ENCODE results near the gene CMTM4.

CMTM4 gene

GRCh38 chr16:66652661-66653360, 43.7 kb downstream of the CMTM4 start:
- TF ChIP-seq CTCF (IDR thresholded peaks at IDR 0.05; ENCODE audit: insufficient read depth, missing control alignments) = no peak
- DNase-seq (ENCODE audit: insufficient read length, low spot score) (no peak), FAIRE-seq (no peak)

- FAIRE-seq = no peak
- no peak for DNase-seq (ENCODE audit: insufficient read length, low spot score)
- TF ChIP-seq CTCF (IDR thresholded peaks at IDR 0.05; ENCODE audit: insufficient read depth, missing control alignments) = no peak
These were observed 44.6 kb downstream of the CMTM4 start for GRCh38 chr16:66651965-66652364.

GRCh38 chr16:66651474-66651765, 45.1 kb downstream of the CMTM4 start:
- no peak for TF ChIP-seq CTCF (IDR thresholded peaks at IDR 0.05; ENCODE audit: insufficient read depth, missing control alignments)
- FAIRE-seq (no peak), DNase-seq (ENCODE audit: insufficient read length, low spot score) (no peak)

- FAIRE-seq (no peak), DNase-seq (ENCODE audit: insufficient read length, low spot score) (no peak)
- TF ChIP-seq CTCF (IDR thresholded peaks at IDR 0.05; ENCODE audit: insufficient read depth, missing control alignments) = peak; percentile 95
These were observed 45.7 kb downstream of the CMTM4 start for GRCh38 chr16:66650707-66651473.

- no peak for TF ChIP-seq CTCF (IDR thresholded peaks at IDR 0.05; ENCODE audit: insufficient read depth, missing control alignments)
- no peak for DNase-seq (ENCODE audit: insufficient read length, low spot score)
- no peak for FAIRE-seq
These were observed 46.8 kb downstream of the CMTM4 start for GRCh38 chr16:66649636-66650205.

- DNase-seq (ENCODE audit: insufficient read length, low spot score) (no peak), FAIRE-seq (no peak)
- TF ChIP-seq CTCF (IDR thresholded peaks at IDR 0.05; ENCODE audit: insufficient read depth, missing control alignments) = no peak
These were observed 47.4 kb downstream of the CMTM4 start for GRCh38 chr16:66649167-66649566.

GRCh38 chr16:66647866-66648265, 48.7 kb downstream of the CMTM4 start:
- no peak for FAIRE-seq
- no peak for DNase-seq (ENCODE audit: insufficient read length, low spot score)
- no peak for TF ChIP-seq CTCF (IDR thresholded peaks at IDR 0.05; ENCODE audit: insufficient read depth, missing control alignments)

Measured in D721Med (cell line).